Activated naive CD8-positive, alpha-beta T cell treated with anti-CD3 and anti-CD28 coated beads, Interleukin-2, amount 50 U/mL, for 24 hours (primary cell): ENCODE data around the gene DIPK1C.

Source experiments
- ATAC-seq: fragments of 150-1000 bp; cut with Tn5 transposase; one replicate; pipeline ENCODE4 v1.10.0; 2021
- DNase-seq: peaks from one replicate; pipeline ENCODE4 v3.0.0; 2021
- H3K27ac Mint-ChIP-seq: one replicate; pipeline ENCODE4 v1.8.0; 2021; ENCODE audit warnings: mild to moderate bottlenecking, mixed read lengths
- H3K27me3 Mint-ChIP-seq: one replicate; pipeline ENCODE4 v1.8.0; 2021; ENCODE audit warnings: mixed read lengths
- H3K36me3 Mint-ChIP-seq: one replicate; pipeline ENCODE4 v1.8.0; 2021; ENCODE audit warnings: low read depth, mixed read lengths
- H3K4me1 Mint-ChIP-seq: one replicate; pipeline ENCODE4 v1.8.0; 2021; ENCODE audit warnings: mixed read lengths
- H3K4me3 Mint-ChIP-seq: one replicate; pipeline ENCODE4 v1.8.0; 2021; ENCODE audit warnings: mild to moderate bottlenecking, moderate library complexity, mixed read lengths
- H3K9me3 Mint-ChIP-seq: one replicate; pipeline ENCODE4 v1.8.0; 2021; ENCODE audit warnings: mixed read lengths

Gene DIPK1C

GRCh38 chr18:74472312-74472711, 15.2 kb upstream of the DIPK1C start:
- Mint-ChIP-seq H3K27me3 (peaks cover 3% of the 10 kb centered on the region), H3K4me1 (no peaks in the 10 kb centered on the region), H3K27ac (no peak overlapping the region), H3K4me3 (no peak overlapping the region), H3K36me3 (no peaks in the 10 kb centered on the region), H3K9me3 (peaks cover 10% of the 10 kb centered on the region)
- DNase-seq (no peak), ATAC-seq (no peak)

GRCh38 chr18:74468547-74469061, 11.5 kb upstream of the DIPK1C start:
- no peaks in the 10 kb centered on the region for H3K36me3 Mint-ChIP-seq
- no peak for DNase-seq
- H3K9me3 Mint-ChIP-seq, result peaks cover 10% of the 10 kb centered on the region
- no peaks in the 10 kb centered on the region for H3K27me3 Mint-ChIP-seq
- no peak overlapping the region for H3K27ac Mint-ChIP-seq
- no peak for ATAC-seq
- no peaks in the 10 kb centered on the region for H3K4me1 Mint-ChIP-seq
- H3K4me3 Mint-ChIP-seq, result no peak overlapping the region

- Mint-ChIP-seq H3K27ac (no peak overlapping the region), H3K36me3 (no peaks in the 10 kb centered on the region), H3K4me3 (no peak overlapping the region), H3K9me3 (peaks cover 10% of the 10 kb centered on the region), H3K4me1 (no peaks in the 10 kb centered on the region), H3K27me3 (no peaks in the 10 kb centered on the region)
- ATAC-seq, result no peak
- DNase-seq, result no peak
Observed at GRCh38 chr18:74465775-74466174, 8.7 kb upstream of the DIPK1C start.

GRCh38 chr18:74463983-74464382, 6.9 kb upstream of the DIPK1C start:
- Mint-ChIP-seq H3K4me3 (no peak overlapping the region), H3K4me1 (no peaks in the 10 kb centered on the region), H3K36me3 (no peaks in the 10 kb centered on the region), H3K9me3 (no peaks in the 10 kb centered on the region), H3K27ac (no peak overlapping the region), H3K27me3 (no peaks in the 10 kb centered on the region)
- no peak for DNase-seq
- no peak for ATAC-seq

GRCh38 chr18:74463254-74463653, 6.1 kb upstream of the DIPK1C start:
- no peak for DNase-seq
- no peak for ATAC-seq
- no peak overlapping the region for H3K27ac Mint-ChIP-seq

GRCh38 chr18:74460825-74461224, 3.7 kb upstream of the DIPK1C start:
- H3K4me1 Mint-ChIP-seq, result peaks cover 2% of the 10 kb centered on the region
- H3K4me3 Mint-ChIP-seq, result no peak overlapping the region
- H3K36me3 Mint-ChIP-seq, result no peaks in the 10 kb centered on the region
- no peak for DNase-seq
- H3K27me3 Mint-ChIP-seq, result peaks cover 16% of the 10 kb centered on the region
- H3K9me3 Mint-ChIP-seq, result no peaks in the 10 kb centered on the region
- H3K27ac Mint-ChIP-seq, result no peak overlapping the region
- ATAC-seq, result no peak

More at GRCh38 chr18:74463254-74463653, 6.1 kb upstream of the DIPK1C start:
- H3K27me3 Mint-ChIP-seq, result peaks cover 3% of the 10 kb centered on the region
- H3K9me3 Mint-ChIP-seq, result no peaks in the 10 kb centered on the region
- no peak overlapping the region for H3K4me3 Mint-ChIP-seq
- H3K36me3 Mint-ChIP-seq, result no peaks in the 10 kb centered on the region
- no peaks in the 10 kb centered on the region for H3K4me1 Mint-ChIP-seq

- no peaks in the 10 kb centered on the region for H3K9me3 Mint-ChIP-seq
- peaks cover 24% of the 10 kb centered on the region for H3K27me3 Mint-ChIP-seq
- DNase-seq (no peak), ATAC-seq (no peak)
- H3K36me3 Mint-ChIP-seq, result no peaks in the 10 kb centered on the region
- H3K27ac Mint-ChIP-seq, result no peak overlapping the region
- H3K4me1 Mint-ChIP-seq, result peaks cover 2% of the 10 kb centered on the region
- H3K4me3 Mint-ChIP-seq, result no peak overlapping the region
Observed at GRCh38 chr18:74459889-74460288, 2.8 kb upstream of the DIPK1C start.

- DNase-seq, result no peak
- H3K36me3 Mint-ChIP-seq, result no peaks in the 10 kb centered on the region
- no peak for ATAC-seq
- H3K4me3 Mint-ChIP-seq, result peak overlapping the region; percentile 72
- H3K9me3 Mint-ChIP-seq, result no peaks in the 10 kb centered on the region
- no peak overlapping the region for H3K27ac Mint-ChIP-seq
- peaks cover 2% of the 10 kb centered on the region for H3K4me1 Mint-ChIP-seq
- H3K27me3 Mint-ChIP-seq, result peaks cover 39% of the 10 kb centered on the region
Observed at GRCh38 chr18:74457725-74458421, 765 bp upstream of the DIPK1C start.

- H3K27me3 Mint-ChIP-seq, result peaks cover 39% of the 10 kb centered on the region
- peak; percentile 61 for ATAC-seq
- no peaks in the 10 kb centered on the region for H3K9me3 Mint-ChIP-seq
- peak overlapping the region; percentile 17 for H3K4me3 Mint-ChIP-seq
- no peak for DNase-seq
- no peaks in the 10 kb centered on the region for H3K36me3 Mint-ChIP-seq
- peaks cover 2% of the 10 kb centered on the region for H3K4me1 Mint-ChIP-seq
- H3K27ac Mint-ChIP-seq, result no peak overlapping the region
Observed at GRCh38 chr18:74456349-74457042, 612 bp downstream of the DIPK1C start.

- Mint-ChIP-seq H3K4me1 (peaks cover 2% of the 10 kb centered on the region), H3K4me3 (peak overlapping the region; percentile 17), H3K27ac (no peak overlapping the region), H3K27me3 (peaks cover 39% of the 10 kb centered on the region), H3K9me3 (no peaks in the 10 kb centered on the region), H3K36me3 (no peaks in the 10 kb centered on the region)
- DNase-seq, result no peak
- no peak for ATAC-seq
Observed at GRCh38 chr18:74456017-74456348, 1.1 kb downstream of the DIPK1C start.

GRCh38 chr18:74455386-74455785, 1.7 kb downstream of the DIPK1C start:
- DNase-seq (no peak), ATAC-seq (no peak)
- H3K4me1 Mint-ChIP-seq, result peaks cover 2% of the 10 kb centered on the region
- H3K27ac Mint-ChIP-seq, result no peak overlapping the region
- no peak overlapping the region for H3K4me3 Mint-ChIP-seq
- H3K36me3 Mint-ChIP-seq, result no peaks in the 10 kb centered on the region
- no peaks in the 10 kb centered on the region for H3K9me3 Mint-ChIP-seq
- peaks cover 41% of the 10 kb centered on the region for H3K27me3 Mint-ChIP-seq

GRCh38 chr18:74454279-74454751, 2.8 kb downstream of the DIPK1C start:
- no peak overlapping the region for H3K27ac Mint-ChIP-seq
- H3K27me3 Mint-ChIP-seq, result peaks cover 41% of the 10 kb centered on the region
- ATAC-seq, result no peak
- no peaks in the 10 kb centered on the region for H3K36me3 Mint-ChIP-seq
- no peaks in the 10 kb centered on the region for H3K9me3 Mint-ChIP-seq
- H3K4me1 Mint-ChIP-seq, result peaks cover 2% of the 10 kb centered on the region
- H3K4me3 Mint-ChIP-seq, result no peak overlapping the region
- DNase-seq, result no peak

- no peaks in the 10 kb centered on the region for H3K36me3 Mint-ChIP-seq
- no peak for DNase-seq
- peaks cover 41% of the 10 kb centered on the region for H3K27me3 Mint-ChIP-seq
- no peaks in the 10 kb centered on the region for H3K9me3 Mint-ChIP-seq
- H3K27ac Mint-ChIP-seq, result no peak overlapping the region
- no peak overlapping the region for H3K4me3 Mint-ChIP-seq
- H3K4me1 Mint-ChIP-seq, result peaks cover 2% of the 10 kb centered on the region
- no peak for ATAC-seq
Observed at GRCh38 chr18:74453642-74454198, 3.4 kb downstream of the DIPK1C start.

- Mint-ChIP-seq H3K4me1 (peaks cover 2% of the 10 kb centered on the region), H3K4me3 (no peak overlapping the region), H3K27ac (no peak overlapping the region), H3K36me3 (no peaks in the 10 kb centered on the region), H3K9me3 (no peaks in the 10 kb centered on the region), H3K27me3 (peaks cover 36% of the 10 kb centered on the region)
- no peak for DNase-seq
- ATAC-seq, result no peak
Observed at GRCh38 chr18:74453016-74453566, 4.0 kb downstream of the DIPK1C start.

GRCh38 chr18:74451148-74451547, 6.0 kb downstream of the DIPK1C start:
- Mint-ChIP-seq H3K27ac (no peak overlapping the region), H3K9me3 (no peaks in the 10 kb centered on the region), H3K36me3 (no peaks in the 10 kb centered on the region), H3K4me3 (no peak overlapping the region), H3K4me1 (no peaks in the 10 kb centered on the region), H3K27me3 (peaks cover 29% of the 10 kb centered on the region)
- ATAC-seq (no peak), DNase-seq (no peak)
